Heart left ventricle (tissue), 16 donors: ENCODE measurements around the gene SEC24B. TPM values are rescaled to one million over a fixed set of nuclear protein-coding genes. Genes with fewer than 3 reads are reported as not detected.
"Not testable (repeated sequence)": the region's sequence is repeated elsewhere in the genome, so short reads cannot be mapped to it uniquely, and the experiment has no call there.

Experiments
- ATAC-seq, 4 donors: fragments of 200-7000 bp; cut with Tn5 transposase; one replicate each; pipeline ENCODE4 v1.9.1; 2020 to 2022; ENCODE audit warnings: moderate library complexity in 4 of 4, mild to moderate bottlenecking in 3 of 4, moderate number of reproducible peaks in 1 of 4
- DNase-seq, 5 donors: peaks; one replicate each; pipeline ENCODE4 v3.0.0-alpha.2; 2020
- H3K27ac ChIP-seq, 12 donors: fragments of 200-600 bp; sonication (generic) in 4 of 12; one replicate each; pipeline versions ENCODE4 v1.5.0 to v1.8.0; 2016 to 2022; ENCODE audit warnings: mild to moderate bottlenecking in 2 of 12
- H3K27me3 ChIP-seq, 9 donors: fragments of 200-600 bp; sonication (generic) in 2 of 9; one replicate each; pipeline versions ENCODE4 v1.5.1 to v1.8.0; 2016 to 2022; ENCODE audit warnings: mild to moderate bottlenecking in 3 of 9
- H3K36me3 ChIP-seq, 9 donors: fragments of 200-600 bp; sonication (generic) in 2 of 9; one replicate each; pipeline versions ENCODE4 v1.5.0 to v1.8.0; 2018 to 2022; ENCODE audit warnings: mild to moderate bottlenecking in 2 of 9
- H3K4me1 ChIP-seq, 12 donors: fragments of 200-600 bp; sonication (generic) in 4 of 12; one replicate each; pipeline versions ENCODE4 v1.5.0 to v1.8.0; 2016 to 2022; ENCODE audit warnings: mild to moderate bottlenecking in 3 of 12
- H3K4me3 ChIP-seq, 12 donors: fragments of 200-600 bp; sonication (generic) in 4 of 12; one replicate each; pipeline versions ENCODE4 v1.5.0 to v1.8.0; 2017 to 2022; ENCODE audit warnings: mild to moderate bottlenecking in 9 of 12, moderate library complexity in 4 of 12
- H3K9me3 ChIP-seq, 12 donors: fragments of 200-600 bp; sonication (generic) in 4 of 12; one replicate each; pipeline versions ENCODE4 v1.5.0 to v1.8.0; 2016 to 2022; ENCODE audit warnings: mild to moderate bottlenecking in 1 of 12
- POLR2A ChIP-seq, 2 donors: fragments of 450-650 bp; IDR thresholded peaks; one replicate each; pipeline ENCODE4 v1.6.1; 2017; ENCODE audit warnings: antibody characterized with exemption in 2 of 2, mild to moderate bottlenecking in 2 of 2, moderate library complexity in 2 of 2
- WGBS, 4 donors: extraction: QIAGEN DNeasy Blood & Tissue Kit in 2 of 4; methylation state at CpG; one replicate each; pipeline versions ENCODE4 v1.1.5 to v1.1.7; 2013 to 2018; 5-methylcytosine and 5-hydroxymethylcytosine counted together
- intact Hi-C, 10 donors: fragments of 100-400 bp; cut with DNase I; formaldehyde crosslinking; loops; one replicate each; pipeline versions ENCODE4 v1.11.1 to v1.14.2; 2022
- polyA plus RNA-seq, 2 donors: library from polyadenylated mRNA; stranded (reverse); fragments of 200-250 nt; gene quantifications; one replicate each; pipeline ENCODE4 v1.2.3, GENCODE V29; 2013
- total RNA-seq, 9 donors: library from RNA; depleted of rRNA in 2 of 9; stranded (reverse); fragments of >200 nt in 2 of 9; fragmentation: NEBNext Ultra II Directional in 3 of 9; extraction: Animal tissue kit (Norgen Biotek cat#: 25700) in 3 of 9; gene quantifications; one replicate each; pipeline versions ENCODE4 v1.1.0 to v1.2.4, GENCODE V29; 2016 to 2023
- TF ChIP-seq, protein P1 (sequence below), 12 donors: fragments of 200-600 bp; sonication (generic) in 4 of 12; IDR thresholded peaks; one replicate each; pipeline versions ENCODE4 v1.5.0 to v1.8.0; 2018 to 2022; ENCODE audit warnings: antibody characterized with exemption in 12 of 12, mild to moderate bottlenecking in 5 of 12
- donor health status: ischemic (EF 13 %, LVEDD 7.1; RV severe dilation, severe dysfunction).
- donor health status: healthy with polysubstance abuse.
- donor health status: DM: no; HTN: yes; CAD: no.
- donor health status: DM: no; HTN: no; CAD: no.
- donor health status: ischemic (EF 25% LVEDD 6.9; RV normal size, moderate dysfunction).
- donor health status: ischemic (EF 25% LVEDD 5.7; RV mildly dilated, moderate dysfunction).
- donor health status: healthy.
- donor health status: DM: yes; HTN: yes; CAD: no.
- donor health status: ischemic (EF 35%, LVEDD 5.7; RV mildly dilated, moderate dysfunction).
- donor health status: nonischemic (EF 11% LVEDD 7.7; RV severe dilation, severe dysfunction).
- donor health status: DM: yes; HTN: yes; CAD: no.
- donor health status: PGD.
- donor health status: ischemic (EF 29% LVEDD 5.4; RV normal size, mild dysfunction).
- donor health status: nonischemic (EF 23%, LVEDD 6.1; RV moderate dilation, normal function).

The SEC24B gene
- total and polyA plus RNA-seq, 11 donors, result 5.8 to 34.8 (median 25.2) TPM

DNA sequence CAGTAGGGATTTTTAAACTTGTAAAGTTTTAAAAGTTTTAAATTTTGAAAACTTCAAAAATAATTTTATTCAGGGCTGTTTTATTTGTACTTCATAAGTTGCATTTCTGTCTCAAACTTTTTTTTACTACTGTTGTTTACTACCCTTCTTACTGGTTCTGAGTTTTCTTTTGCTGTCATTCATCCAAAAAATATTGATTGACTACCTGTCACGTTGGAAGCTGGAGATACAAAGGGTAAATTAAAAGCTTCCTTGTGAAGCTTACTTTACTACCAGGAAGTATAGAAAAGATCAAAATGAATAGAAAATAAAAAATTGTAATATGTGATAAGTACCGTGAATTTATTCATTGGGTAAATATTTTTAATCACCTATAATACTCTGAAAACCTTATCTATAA, 77.1 kb downstream of the SEC24B start:
- intact Hi-C loops, result no loop called here
- H3K27me3 ChIP-seq, result no peaks in the 10 kb centered on the region
- no peak overlapping the region for H3K4me3 ChIP-seq
- H3K4me1 ChIP-seq, result peaks cover 0 to 6% (median 0%) of the 10 kb centered on the region in 12 donors
- 73 to 82% (median 75%) methylated on average over 2 of the region's 2 CpGs for WGBS, 4 donors
- no peaks in the 10 kb centered on the region for H3K9me3 ChIP-seq
- H3K36me3 ChIP-seq, result peaks cover 2 to 100% (median 95%) of the 10 kb centered on the region in 9 donors
- ATAC-seq (no peak), DNase-seq (no peak)
- no peak for TF ChIP-seq POLR2A (IDR thresholded peaks at IDR 0.05)
- TF ChIP-seq, protein P1, sequence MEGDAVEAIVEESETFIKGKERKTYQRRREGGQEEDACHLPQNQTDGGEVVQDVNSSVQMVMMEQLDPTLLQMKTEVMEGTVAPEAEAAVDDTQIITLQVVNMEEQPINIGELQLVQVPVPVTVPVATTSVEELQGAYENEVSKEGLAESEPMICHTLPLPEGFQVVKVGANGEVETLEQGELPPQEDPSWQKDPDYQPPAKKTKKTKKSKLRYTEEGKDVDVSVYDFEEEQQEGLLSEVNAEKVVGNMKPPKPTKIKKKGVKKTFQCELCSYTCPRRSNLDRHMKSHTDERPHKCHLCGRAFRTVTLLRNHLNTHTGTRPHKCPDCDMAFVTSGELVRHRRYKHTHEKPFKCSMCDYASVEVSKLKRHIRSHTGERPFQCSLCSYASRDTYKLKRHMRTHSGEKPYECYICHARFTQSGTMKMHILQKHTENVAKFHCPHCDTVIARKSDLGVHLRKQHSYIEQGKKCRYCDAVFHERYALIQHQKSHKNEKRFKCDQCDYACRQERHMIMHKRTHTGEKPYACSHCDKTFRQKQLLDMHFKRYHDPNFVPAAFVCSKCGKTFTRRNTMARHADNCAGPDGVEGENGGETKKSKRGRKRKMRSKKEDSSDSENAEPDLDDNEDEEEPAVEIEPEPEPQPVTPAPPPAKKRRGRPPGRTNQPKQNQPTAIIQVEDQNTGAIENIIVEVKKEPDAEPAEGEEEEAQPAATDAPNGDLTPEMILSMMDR (IDR thresholded peaks at IDR 0.05), result no peak
- H3K27ac ChIP-seq, result no peak overlapping the region

DNA sequence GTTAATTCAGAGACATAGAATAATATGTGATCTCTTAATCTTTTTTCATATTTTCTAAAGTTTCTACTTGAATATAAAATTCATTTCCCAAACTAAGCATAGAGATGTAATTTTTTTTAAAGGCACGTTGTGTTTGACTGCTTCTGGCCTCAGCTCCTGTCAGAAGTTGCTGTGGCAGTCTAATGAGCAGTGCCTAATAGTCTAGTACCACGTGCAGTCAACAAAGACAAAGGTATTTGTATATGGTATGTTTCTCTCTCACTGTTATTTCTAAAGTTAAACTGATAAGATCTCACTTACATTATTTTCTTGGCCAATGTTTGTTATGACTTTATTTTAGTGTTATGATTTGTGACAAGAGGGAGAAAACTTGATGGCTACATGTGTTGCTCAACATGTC, 77.8 kb downstream of the SEC24B start:
- no peaks in the 10 kb centered on the region for H3K27me3 ChIP-seq
- peaks cover 2 to 100% (median 95%) of the 10 kb centered on the region in 9 donors for H3K36me3 ChIP-seq
- H3K9me3 ChIP-seq, result no peaks in the 10 kb centered on the region
- TF ChIP-seq, protein P1 (IDR thresholded peaks at IDR 0.05), result no peak
- no peak for TF ChIP-seq POLR2A (IDR thresholded peaks at IDR 0.05)
- ATAC-seq, result no peak
- no peak for DNase-seq
- 28 to 35% (median 29%) methylated on average over 2 of the region's 2 CpGs for whole genome bisulfite sequencing, 4 donors
- H3K27ac ChIP-seq, result no peak overlapping the region
- intact Hi-C loops, result no loop called here
- peaks cover 0 to 6% (median 0%) of the 10 kb centered on the region in 12 donors for H3K4me1 ChIP-seq
- no peak overlapping the region for H3K4me3 ChIP-seq

DNA sequence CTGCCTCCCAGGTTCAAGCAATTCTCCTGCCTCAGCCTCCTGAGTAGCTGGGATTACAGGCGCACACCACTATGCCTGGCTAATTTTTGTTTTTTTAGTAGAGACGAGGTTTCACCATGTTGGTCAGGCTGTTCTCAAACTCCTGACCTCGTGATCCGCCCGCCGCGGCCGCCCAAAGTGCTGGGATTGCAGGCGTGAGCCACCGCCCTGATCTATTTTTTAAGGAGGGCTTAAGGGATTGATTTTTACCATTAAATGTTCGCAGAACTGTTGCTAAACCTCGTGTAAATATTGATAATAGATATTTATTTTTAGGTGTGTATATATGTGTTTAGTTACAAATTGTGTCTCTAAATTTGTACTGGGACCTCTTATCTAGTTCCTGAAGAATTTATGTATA, 79.8 kb downstream of the SEC24B start:
- H3K9me3 ChIP-seq, ATAC-seq, DNase-seq, H3K4me3 ChIP-seq, H3K27me3 ChIP-seq, H3K4me1 ChIP-seq, H3K27ac ChIP-seq, intact Hi-C loops: not testable (repeated sequence)
- H3K36me3 ChIP-seq, result peaks cover 2 to 100% (median 95%) of the 10 kb centered on the region in 9 donors
- WGBS, 4 donors, result 91 to 97% (median 96%) methylated on average over 12 of the region's 12 CpGs

DNA sequence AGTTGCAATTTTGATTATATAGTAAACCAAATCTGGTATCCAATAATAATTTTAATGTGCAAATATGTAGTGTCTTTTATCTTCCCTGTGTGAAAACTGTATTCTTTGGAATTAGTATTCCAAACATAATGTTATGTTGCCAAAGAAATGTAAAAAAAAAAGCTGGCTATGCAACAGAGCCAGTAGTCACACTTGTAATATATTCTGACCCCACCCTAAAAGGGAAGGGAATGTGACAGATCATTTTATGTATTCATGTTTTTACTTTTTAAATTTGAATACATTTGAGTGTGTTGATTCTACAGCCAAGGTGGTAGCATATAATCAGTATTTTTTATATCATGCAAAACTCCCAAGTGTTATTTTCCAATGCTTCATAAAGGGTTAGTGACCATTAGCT, 98.6 kb downstream of the SEC24B start:
- Histone ChIP-seq H3K9me3 (no peaks in the 10 kb centered on the region), H3K4me1 (no peaks in the 10 kb centered on the region), H3K4me3 (no peak overlapping the region), H3K36me3 (peaks cover 0 to 100% (median 96%) of the 10 kb centered on the region in 9 donors), H3K27ac (no peak overlapping the region), H3K27me3 (no peaks in the 10 kb centered on the region)
- no peak for TF ChIP-seq POLR2A (IDR thresholded peaks at IDR 0.05)
- TF ChIP-seq, protein P1 (IDR thresholded peaks at IDR 0.05), result no peak
- intact Hi-C loops, result loop anchor here in 1 of 10 donors (10.0 kb wide), 1 partner anchor 283 kb away; the partner anchor contains the start of gene GAR1
- DNase-seq, result no peak
- no peak for ATAC-seq

DNA sequence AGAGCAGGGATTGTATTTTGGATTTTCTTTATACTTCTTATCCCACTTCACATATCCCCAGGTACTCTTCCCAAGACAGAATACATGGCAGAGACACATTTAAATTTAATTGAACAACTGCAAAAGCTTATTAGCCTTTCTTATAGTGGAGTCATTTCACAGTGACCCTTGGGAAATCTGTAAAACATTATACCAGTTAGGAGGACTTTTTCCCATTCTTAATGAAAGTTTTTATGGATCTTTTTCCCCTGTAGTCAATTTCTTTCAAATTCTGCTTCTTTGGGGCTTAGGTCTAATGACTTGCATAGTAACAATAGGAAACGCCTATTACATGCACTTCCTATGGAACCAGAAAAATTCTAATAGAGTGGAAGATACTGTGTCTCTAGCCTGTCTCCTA, 111.8 kb downstream of the SEC24B start:
- DNase-seq (no peak), ATAC-seq (no peak)
- no peak overlapping the region for H3K4me3 ChIP-seq
- peaks cover 0 to 58% (median 28%) of the 10 kb centered on the region in 9 donors for H3K36me3 ChIP-seq
- intact Hi-C loops, result no loop called here
- H3K27me3 ChIP-seq, result no peaks in the 10 kb centered on the region
- WGBS, 4 donors, result 94 to 100% (median 95%) methylated on average over 1 of the region's 1 CpG
- H3K9me3 ChIP-seq, result peaks cover 0 to 3% (median 0%) of the 10 kb centered on the region in 12 donors
- H3K27ac ChIP-seq, result no peak overlapping the region
- peaks cover 0 to 14% (median 0%) of the 10 kb centered on the region in 12 donors for H3K4me1 ChIP-seq
- TF ChIP-seq, protein P1 (IDR thresholded peaks at IDR 0.05), result no peak
